ENCODE results near the gene PDGFB.

The PDGFB gene

GRCh38 chr22:39239561-39240423, 5.0 kb downstream of the PDGFB start:
- Histone ChIP-seq H3K27me3 (replicated peaks; ENCODE audit: control insufficient read depth, insufficient read depth, low read length) (no peaks in the 10 kb centered on the region; the same call in 1 of the 2 replicates), H3K4me3 (replicated peaks; ENCODE audit: low read depth, low read length) (no peak overlapping the region), H3K36me3 (ENCODE audit: control insufficient read depth, insufficient read depth, low read length) (no peaks in the 10 kb centered on the region)
- TF ChIP-seq CTCF (IDR thresholded peaks at IDR 0.05; ENCODE audit: insufficient read depth, low read length, poor library complexity, severe bottlenecking), result no peak
- DNase-seq (ENCODE audit: extremely low read depth, insufficient read length), result no peak

- Histone ChIP-seq H3K27me3 (replicated peaks; ENCODE audit: control insufficient read depth, insufficient read depth, low read length) (no peaks in the 10 kb centered on the region; the same call in 1 of the 2 replicates), H3K4me3 (replicated peaks; ENCODE audit: low read depth, low read length) (no peak overlapping the region), H3K36me3 (ENCODE audit: control insufficient read depth, insufficient read depth, low read length) (no peaks in the 10 kb centered on the region)
- DNase-seq (ENCODE audit: extremely low read depth, insufficient read length), result no peak
- TF ChIP-seq CTCF (IDR thresholded peaks at IDR 0.05; ENCODE audit: insufficient read depth, low read length, poor library complexity, severe bottlenecking), result no peak
Observed at GRCh38 chr22:39238966-39239505, 5.7 kb downstream of the PDGFB start.

- Histone ChIP-seq H3K4me3 (replicated peaks; ENCODE audit: low read depth, low read length) (no peak overlapping the region), H3K27me3 (replicated peaks; ENCODE audit: control insufficient read depth, insufficient read depth, low read length) (no peaks in the 10 kb centered on the region; the same call in 1 of the 2 replicates), H3K36me3 (ENCODE audit: control insufficient read depth, insufficient read depth, low read length) (no peaks in the 10 kb centered on the region)
- no peak for TF ChIP-seq CTCF (IDR thresholded peaks at IDR 0.05; ENCODE audit: insufficient read depth, low read length, poor library complexity, severe bottlenecking)
- DNase-seq (ENCODE audit: extremely low read depth, insufficient read length), result no peak
Observed at GRCh38 chr22:39238561-39238960, 6.2 kb downstream of the PDGFB start.

GRCh38 chr22:39238101-39238466, 6.7 kb downstream of the PDGFB start:
- TF ChIP-seq CTCF (IDR thresholded peaks at IDR 0.05; ENCODE audit: insufficient read depth, low read length, poor library complexity, severe bottlenecking), result no peak
- Histone ChIP-seq H3K36me3 (ENCODE audit: control insufficient read depth, insufficient read depth, low read length) (no peaks in the 10 kb centered on the region), H3K27me3 (replicated peaks; ENCODE audit: control insufficient read depth, insufficient read depth, low read length) (no peaks in the 10 kb centered on the region), H3K4me3 (replicated peaks; ENCODE audit: low read depth, low read length) (no peak overlapping the region)
- no peak for DNase-seq (ENCODE audit: extremely low read depth, insufficient read length)

- H3K36me3 ChIP-seq (ENCODE audit: control insufficient read depth, insufficient read depth, low read length), result no peaks in the 10 kb centered on the region
- DNase-seq (ENCODE audit: extremely low read depth, insufficient read length), result no peak
- no peak for TF ChIP-seq CTCF (IDR thresholded peaks at IDR 0.05; ENCODE audit: insufficient read depth, low read length, poor library complexity, severe bottlenecking)
- H3K27me3 ChIP-seq (replicated peaks; ENCODE audit: control insufficient read depth, insufficient read depth, low read length), result no peaks in the 10 kb centered on the region
- H3K4me3 ChIP-seq (replicated peaks; ENCODE audit: low read depth, low read length), result no peak overlapping the region
Observed at GRCh38 chr22:39237318-39238100, 7.3 kb downstream of the PDGFB start.
